Middle frontal gyrus (tissue), 1 donor: ENCODE measurements around the gene IGSF3.
"Not testable (repeated sequence)": the region's sequence is repeated elsewhere in the genome, so short reads cannot be mapped to it uniquely, and the experiment has no call there.

Source experiments
- DNase-seq: peaks from one replicate; pipeline ENCODE4 v3.0.0-alpha.2; 2015; ENCODE audit warnings: low spot score; ENCODE audit errors: extremely low spot score

IGSF3 gene

DNA sequence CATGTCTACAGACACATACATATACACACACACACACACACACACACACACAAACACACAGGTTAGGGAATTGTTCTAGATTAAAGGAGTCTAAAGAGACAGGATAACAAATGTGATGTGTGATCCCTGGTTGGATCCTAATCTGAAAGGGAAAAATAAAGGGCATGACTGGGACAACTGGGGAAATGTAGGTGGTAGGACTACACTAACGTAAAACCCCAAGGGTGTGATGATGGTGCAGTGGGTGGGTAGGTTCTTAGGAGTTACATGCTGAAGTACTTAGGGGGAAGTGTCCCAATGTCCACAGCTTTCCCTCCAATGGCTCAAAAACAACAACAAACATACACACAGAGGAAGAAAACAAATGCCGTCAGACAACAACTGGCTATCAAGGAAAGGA lies 68.2 kb downstream of the IGSF3 start:
- not testable (repeated sequence) for DNase-seq

GRCh38 chr1:116598420-116599036 lies 69.0 kb downstream of the IGSF3 start:
- not testable (repeated sequence) for DNase-seq

GRCh38 chr1:116597388-116597787 lies 70.1 kb downstream of the IGSF3 start:
- not testable (repeated sequence) for DNase-seq

DNA sequence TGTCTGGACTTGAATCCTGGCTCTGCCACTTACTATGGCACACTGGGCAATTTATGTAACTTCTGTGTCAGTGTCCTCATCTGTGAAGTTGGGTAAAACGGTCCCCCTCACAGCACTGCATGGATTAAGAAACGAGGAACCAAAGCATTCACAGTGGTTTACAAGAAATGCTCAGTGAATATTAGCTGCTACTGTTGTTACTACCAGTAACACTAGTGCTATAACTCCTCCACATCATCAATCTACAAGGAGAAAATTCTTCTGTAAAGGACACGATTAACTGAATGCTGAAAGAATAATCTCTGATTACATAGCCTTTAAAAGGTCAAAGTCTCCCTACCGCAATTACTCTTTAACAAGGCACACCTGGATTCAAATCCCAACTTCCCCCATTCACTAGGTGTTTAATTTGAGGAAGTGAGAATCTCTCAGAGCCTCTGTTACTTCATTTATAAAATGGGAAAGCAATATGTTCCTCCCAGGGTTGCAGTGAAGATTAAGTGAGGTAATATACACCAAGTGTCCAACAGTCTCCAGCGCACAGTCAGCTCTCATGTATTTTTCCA lies 70.7 kb downstream of the IGSF3 start:
- DNase-seq: not testable (repeated sequence)

- DNase-seq: not testable (repeated sequence)
These were observed 71.4 kb downstream of the IGSF3 start for GRCh38 chr1:116595946-116596741.

DNA sequence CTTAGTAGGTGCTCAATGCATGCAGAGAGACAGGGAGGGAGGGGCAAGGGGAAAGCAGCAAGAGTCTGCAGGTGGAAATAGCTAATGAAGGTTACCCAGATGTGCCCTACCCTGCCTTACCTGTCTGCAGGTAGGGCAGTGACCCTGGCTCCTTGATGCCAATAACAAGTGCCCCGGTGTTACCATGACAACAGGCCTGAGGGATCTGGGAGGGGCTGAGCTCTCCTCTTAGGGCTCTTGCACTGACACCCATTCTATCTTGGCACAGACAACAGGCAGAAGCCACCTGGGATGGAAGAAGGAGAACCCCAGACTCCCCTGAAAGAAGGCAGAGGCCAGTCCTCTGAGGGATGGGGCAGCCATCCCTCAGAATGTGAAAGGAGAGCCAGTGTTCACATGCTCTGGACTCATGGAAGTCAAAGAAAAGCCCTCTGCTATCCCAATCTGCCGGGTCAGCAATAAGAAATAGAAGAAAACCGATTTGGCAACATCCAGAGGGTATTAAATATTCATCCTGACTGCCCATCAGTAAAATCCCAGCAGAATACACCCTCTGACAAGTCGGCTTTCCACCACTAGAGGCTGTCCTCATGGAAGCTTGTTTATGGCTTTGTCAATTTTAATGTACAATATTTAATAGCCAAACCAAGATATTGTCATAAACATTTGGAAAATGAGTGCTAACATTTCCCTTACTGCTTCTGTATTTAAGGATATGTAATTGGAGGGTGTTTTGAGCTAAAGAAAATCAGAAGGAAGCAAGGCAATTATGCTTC lies 72.3 kb downstream of the IGSF3 start:
- DNase-seq: not testable (repeated sequence)

- DNase-seq: not testable (repeated sequence)
These were observed 73.6 kb downstream of the IGSF3 start for GRCh38 chr1:116593977-116594376.

DNA sequence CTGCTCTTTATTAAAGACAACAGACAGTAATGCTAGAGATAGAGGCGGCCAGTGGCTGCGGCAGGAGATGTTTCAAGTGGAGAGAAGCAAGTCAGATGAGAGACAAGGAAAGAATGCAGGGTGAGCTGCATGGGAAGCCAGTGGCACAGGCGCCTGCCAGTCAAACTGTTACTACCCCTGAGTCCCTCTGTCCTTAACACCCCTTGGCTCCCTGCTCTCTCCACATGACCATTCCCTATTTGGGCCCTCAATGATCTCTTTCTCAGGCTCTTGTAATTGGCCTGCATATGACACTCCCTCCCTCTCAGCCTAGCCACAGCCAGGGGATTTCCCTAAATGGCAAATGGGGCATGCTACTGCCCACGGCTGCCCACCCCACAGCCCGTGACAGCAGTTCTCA lies 74.1 kb downstream of the IGSF3 start:
- not testable (repeated sequence) for DNase-seq

GRCh38 chr1:116591951-116592605 lies 75.5 kb downstream of the IGSF3 start:
- DNase-seq: not testable (repeated sequence)

DNA sequence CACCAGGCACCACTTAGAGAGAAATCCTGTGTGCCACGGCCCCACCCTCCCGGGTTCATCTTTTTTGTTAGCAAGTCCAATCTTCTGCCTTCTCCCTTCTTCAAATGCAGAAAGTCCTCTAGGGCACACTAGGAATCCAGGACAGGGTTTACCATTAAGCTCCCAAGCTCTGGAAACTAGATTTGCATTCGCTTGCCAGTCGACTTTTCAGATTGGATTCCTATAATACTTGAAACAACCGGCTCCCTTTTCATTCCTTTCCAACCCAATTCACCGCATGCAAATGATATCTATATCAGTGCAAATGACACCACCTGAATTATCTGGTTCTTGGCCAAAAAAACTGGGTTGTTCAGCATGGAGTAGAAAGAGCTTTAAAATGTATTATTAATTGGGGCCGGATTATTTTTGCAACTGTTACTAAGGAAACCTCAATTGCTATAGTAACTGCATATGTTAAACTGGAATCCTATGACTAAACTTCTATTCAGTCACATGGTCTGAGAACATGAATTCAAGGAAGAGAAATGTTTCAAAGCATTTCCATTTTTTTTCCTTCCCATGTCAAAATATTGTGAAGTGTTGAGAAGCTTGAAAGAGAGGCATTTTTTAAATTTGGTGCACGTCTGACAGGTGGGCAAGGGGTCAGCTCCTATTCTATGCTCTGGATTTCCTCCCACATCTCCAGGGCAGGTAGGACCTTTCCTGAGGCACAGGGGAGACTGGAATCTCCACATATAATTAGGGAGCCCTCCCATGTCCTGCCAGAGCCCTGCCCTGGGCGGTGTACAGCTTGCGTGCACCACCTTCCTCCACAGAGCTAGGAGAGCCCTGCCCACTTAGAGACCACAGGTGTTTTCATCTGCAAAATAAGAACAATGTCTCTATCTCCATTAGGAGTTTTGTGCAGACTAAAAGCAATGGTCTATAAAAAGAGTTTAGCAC lies 76.3 kb downstream of the IGSF3 start:
- DNase-seq: not testable (repeated sequence)

GRCh38 chr1:116590359-116591005 lies 77.1 kb downstream of the IGSF3 start:
- DNase-seq: not testable (repeated sequence)

- not testable (repeated sequence) for DNase-seq
These were observed 78.3 kb downstream of the IGSF3 start for GRCh38 chr1:116589101-116589735.

GRCh38 chr1:116587501-116588227 lies 79.9 kb downstream of the IGSF3 start:
- no peak for DNase-seq

- no peak for DNase-seq
These were observed 80.8 kb downstream of the IGSF3 start for GRCh38 chr1:116586741-116587143.

GRCh38 chr1:116585886-116586285 lies 81.6 kb downstream of the IGSF3 start:
- no peak for DNase-seq

DNA sequence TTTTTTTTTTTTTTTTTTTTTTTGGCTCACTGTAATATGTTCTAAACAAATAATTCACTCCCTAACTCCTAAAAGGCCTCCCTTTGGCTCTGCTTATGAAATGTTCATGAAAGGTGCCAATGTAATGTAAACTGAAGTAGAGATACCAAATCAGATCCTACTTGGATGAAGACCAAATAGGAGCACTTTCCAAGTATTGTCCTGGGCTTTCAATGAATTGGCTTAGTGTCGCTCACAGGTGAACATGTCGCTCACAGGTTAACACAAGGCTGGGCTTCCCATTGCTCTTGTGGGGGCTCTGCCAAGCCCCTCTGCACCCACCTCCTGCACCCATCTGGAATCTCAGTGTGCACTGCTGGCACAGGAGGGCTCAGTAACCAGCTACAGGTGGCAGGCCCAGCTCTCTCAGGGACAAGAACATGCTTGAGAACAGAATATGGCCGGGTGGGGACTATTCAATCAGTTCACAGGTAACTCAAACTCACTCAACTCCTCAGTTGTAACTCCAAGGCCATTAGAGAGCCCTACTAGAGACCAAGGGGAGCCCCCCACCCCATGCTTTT lies 86.1 kb downstream of the IGSF3 start:
- no peak for DNase-seq

GRCh38 chr1:116580446-116581322 lies 86.8 kb downstream of the IGSF3 start:
- DNase-seq: no peak
